Neural cell (in vitro differentiated cells): ENCODE measurements around the gene VPS35L. TPM values are rescaled to one million over a fixed set of nuclear protein-coding genes. Genes with fewer than 3 reads are reported as not detected.

Experiments used
- H2AFZ ChIP-seq: fragments of 200-600, 300-800 bp; sonication (generic), shearing (Covaris generic); 2 replicates; pipeline ENCODE4 v1.6.0; 2014; ENCODE audit warnings: low read depth, mild to moderate bottlenecking, antibody characterized with exemption, low read length, moderate library complexity
- H3F3A ChIP-seq: fragments of 200-600 bp; shearing (Covaris generic); 2 replicates; pipeline ENCODE4 v1.6.1; 2016; ENCODE audit warnings: mild to moderate bottlenecking, moderate library complexity, mixed read lengths, antibody characterized with exemption, low read length; ENCODE audit not compliant: insufficient read depth, poor library complexity, severe bottlenecking
- H3K27ac ChIP-seq: fragments of 200-600, 300-800 bp; sonication (generic), shearing (Covaris generic); 2 replicates; pipeline ENCODE4 v1.5.1; 2014; ENCODE audit warnings: mild to moderate bottlenecking, low read length, moderate library complexity
- H3K27me3 ChIP-seq: fragments of 300-800, 200-600 bp; sonication (generic), shearing (Covaris generic); 2 replicates; pipeline ENCODE4 v1.6.0; 2014; ENCODE audit warnings: mild to moderate bottlenecking, low read depth, low read length, moderate library complexity; ENCODE audit not compliant: insufficient read depth
- H3K36me3 ChIP-seq: fragments of 300-800, 200-600 bp; sonication (generic), shearing (Covaris generic); 2 replicates; pipeline ENCODE4 v1.5.1; 2014; ENCODE audit warnings: mild to moderate bottlenecking, antibody characterized with exemption, low read length, moderate library complexity; ENCODE audit not compliant: insufficient read depth
- H3K4me2 ChIP-seq: fragments of 300-800, 200-600 bp; sonication (generic), shearing (Covaris generic); 2 replicates; pipeline ENCODE4 v1.6.0; 2014; ENCODE audit warnings: mild to moderate bottlenecking, low read length
- H3K4me3 ChIP-seq: fragments of 300-800, 200-600 bp; sonication (generic), shearing (Covaris generic); 2 replicates; pipeline ENCODE4 v1.5.1; 2014; ENCODE audit warnings: mild to moderate bottlenecking, low read length, moderate library complexity
- H3K79me2 ChIP-seq: fragments of 200-600 bp; shearing (Covaris generic); replicated peaks from 2 replicates; pipeline ENCODE4 v1.6.0; 2014; ENCODE audit warnings: mild to moderate bottlenecking, low read length, moderate library complexity; ENCODE audit not compliant: insufficient read depth
- H3K9ac ChIP-seq: fragments of 300-800, 200-600 bp; sonication (generic), shearing (Covaris generic); 2 replicates; pipeline ENCODE4 v1.6.1; 2016; ENCODE audit warnings: mild to moderate bottlenecking, low read length, mixed read lengths
- H3K9me2 ChIP-seq: fragments of 200-600 bp; shearing (Covaris generic); 2 replicates; pipeline ENCODE4 v1.6.1; 2016; ENCODE audit warnings: mild to moderate bottlenecking, low read length, mixed read lengths; ENCODE audit not compliant: insufficient read depth
- H3K9me3 ChIP-seq: fragments of 200-600, 300-800 bp; sonication (generic), shearing (Covaris generic); 2 replicates; pipeline ENCODE4 v1.6.1; 2016; ENCODE audit warnings: mild to moderate bottlenecking, mixed run types, low read length, moderate library complexity, mixed read lengths
- H4K20me1 ChIP-seq: fragments of 200-600 bp; shearing (Covaris generic); 2 replicates; pipeline ENCODE4 v1.6.1; 2016; ENCODE audit warnings: mild to moderate bottlenecking, mixed run types; ENCODE audit not compliant: insufficient read depth
- CTCF ChIP-seq: fragments of 450-650 bp; IDR thresholded peaks from 2 replicates; pipeline ENCODE4 v1.5.1; 2014; ENCODE audit warnings: antibody characterized with exemption, mild to moderate bottlenecking, moderate library complexity; ENCODE audit not compliant: poor library complexity, severe bottlenecking
- EP300 ChIP-seq: fragments of 450-650 bp; conservative IDR thresholded peaks from 2 replicates; pipeline ENCODE4 v1.6.1; 2014; ENCODE audit warnings: antibody characterized with exemption, mild to moderate bottlenecking, moderate library complexity; ENCODE audit not compliant: poor library complexity, severe bottlenecking
- EZH2 ChIP-seq: fragments of 200-600, 300-800 bp; shearing (Covaris generic), sonication (generic); IDR thresholded peaks from 2 replicates; pipeline ENCODE4 v1.6.1; 2014; ENCODE audit warnings: antibody characterized with exemption, low read length, borderline replicate concordance, mild to moderate bottlenecking; ENCODE audit not compliant: insufficient read depth, poor library complexity, severe bottlenecking
- MXI1 ChIP-seq: fragments of 450-650 bp; conservative IDR thresholded peaks from 2 replicates; pipeline ENCODE4 v1.6.1; 2014; ENCODE audit warnings: antibody characterized with exemption, mild to moderate bottlenecking; ENCODE audit not compliant: poor library complexity, severe bottlenecking
- POLR2AphosphoS5 ChIP-seq: IDR thresholded peaks from 2 replicates; pipeline ENCODE4 v1.6.1; 2012
- RAD21 ChIP-seq: fragments of 450-650 bp; conservative IDR thresholded peaks from 2 replicates; pipeline ENCODE4 v1.6.1; 2014; ENCODE audit warnings: antibody characterized with exemption, mild to moderate bottlenecking, moderate library complexity
- REST ChIP-seq: IDR thresholded peaks from 2 replicates; pipeline ENCODE4 v1.6.1; 2012; ENCODE audit warnings: borderline replicate concordance
- SMC3 ChIP-seq: fragments of 450-650 bp; conservative IDR thresholded peaks from 2 replicates; pipeline ENCODE4 v1.6.1; 2014; ENCODE audit warnings: antibody characterized with exemption, mild to moderate bottlenecking, moderate library complexity; ENCODE audit not compliant: poor library complexity
- TAF1 ChIP-seq: IDR thresholded peaks from 2 replicates; pipeline ENCODE4 v1.6.1; 2012; ENCODE audit warnings: low read depth
- polyA plus RNA-seq: library from polyadenylated mRNA; depleted of rRNA; stranded (reverse); fragments of >200 nt; gene quantifications from 2 replicates; pipeline ENCODE4 v1.2.3, GENCODE V29; 2014

The VPS35L gene
- polyA plus RNA-seq, 1 donor from 2014 or later: 29.8 TPM

- H3K79me2 ChIP-seq: no peaks in the 10 kb centered on the region
- H3K9ac ChIP-seq: no peak overlapping the region
- no peak overlapping the region for H3K27ac ChIP-seq
- H4K20me1 ChIP-seq: no peaks in the 10 kb centered on the region
- no peaks in the 10 kb centered on the region for H3K9me2 ChIP-seq
- no peak overlapping the region for H2AFZ ChIP-seq
- no peak for TF ChIP-seq EZH2
- TF ChIP-seq TAF1: no peak
- no peak for TF ChIP-seq SMC3
- no peak for TF ChIP-seq REST
- no peak for TF ChIP-seq RAD21
- no peak for TF ChIP-seq CTCF
- no peak for TF ChIP-seq POLR2AphosphoS5
- TF ChIP-seq MXI1: no peak
- no peak for TF ChIP-seq EP300
- peaks cover 5% of the 10 kb centered on the region for H3K36me3 ChIP-seq
- H3K27me3 ChIP-seq: no peaks in the 10 kb centered on the region
- no peaks in the 10 kb centered on the region for H3F3A ChIP-seq
- H3K9me3 ChIP-seq: no peaks in the 10 kb centered on the region
- H3K4me3 ChIP-seq: no peak overlapping the region
- H3K4me2 ChIP-seq: no peak overlapping the region
Measured at GRCh38 chr16:19548144-19548543, 7.4 kb upstream of the VPS35L start.

GRCh38 chr16:19549673-19550072 is 5.8 kb upstream of the VPS35L start:
- no peaks in the 10 kb centered on the region for H3K9me3 ChIP-seq
- H2AFZ ChIP-seq: no peak overlapping the region
- H3K4me2 ChIP-seq: no peak overlapping the region
- H4K20me1 ChIP-seq: no peaks in the 10 kb centered on the region
- peaks cover 5% of the 10 kb centered on the region for H3K36me3 ChIP-seq
- H3F3A ChIP-seq: no peaks in the 10 kb centered on the region
- H3K9me2 ChIP-seq: no peaks in the 10 kb centered on the region
- H3K27ac ChIP-seq: no peak overlapping the region
- H3K79me2 ChIP-seq: no peaks in the 10 kb centered on the region
- no peak overlapping the region for H3K4me3 ChIP-seq
- no peaks in the 10 kb centered on the region for H3K27me3 ChIP-seq
- TF ChIP-seq SMC3 (no peak), MXI1 (no peak), CTCF (no peak), TAF1 (no peak), POLR2AphosphoS5 (no peak), EP300 (no peak)
- no peak overlapping the region for H3K9ac ChIP-seq
